ENCODE data around the gene HTRA3. TPM values are rescaled to one million over a fixed set of nuclear protein-coding genes. Genes with fewer than 3 reads are reported as not detected.
A peak's percentile ranks its signal among the peaks of the same experiment; 100 is the strongest.

HTRA3 gene
- total and polyA plus RNA-seq, 3 donors from 2014 or later, result 6.1 to 17.3 (median 12.2) TPM

- H3K4me3 ChIP-seq, result no peak overlapping the region
- intact Hi-C loops (cut with DNase I; ENCODE audit: low total_unique reads), result no loop called here
- H3K9me3 ChIP-seq, result no peaks in the 10 kb centered on the region
- H3K36me3 ChIP-seq (ENCODE audit: low read depth, missing control alignments), result no peaks in the 10 kb centered on the region
- WGBS, 2 donors, result 36 to 87% methylated on average over 2 to 14 of the region's 14 CpGs
- DNase-seq, result no peak
- H3K27ac ChIP-seq, result no peak overlapping the region
- H3K27me3 ChIP-seq, result no peaks in the 10 kb centered on the region
- peaks cover 7% of the 10 kb centered on the region for H3K4me1 ChIP-seq
- TF ChIP-seq CTCF (IDR thresholded peaks at IDR 0.05) (no peak), POLR2A (IDR thresholded peaks at IDR 0.05) (no peak)
Measured at GRCh38 chr4:8238036-8238511, 31.5 kb upstream of the HTRA3 start.

- no peaks in the 10 kb centered on the region for H3K36me3 ChIP-seq (ENCODE audit: low read depth, missing control alignments)
- no peak for DNase-seq
- H3K27ac ChIP-seq, result no peak overlapping the region
- H3K4me3 ChIP-seq, result no peak overlapping the region
- 73 to 87% methylated on average over 3 to 17 of the region's 17 CpGs for WGBS, 2 donors
- TF ChIP-seq POLR2A (IDR thresholded peaks at IDR 0.05) (no peak), CTCF (IDR thresholded peaks at IDR 0.05) (peak in 2 of 3 experiments; percentile 18 to 19)
- peaks cover 7% of the 10 kb centered on the region for H3K4me1 ChIP-seq
- no peaks in the 10 kb centered on the region for H3K9me3 ChIP-seq
- H3K27me3 ChIP-seq, result no peaks in the 10 kb centered on the region
- intact Hi-C loops (cut with DNase I; ENCODE audit: low total_unique reads), result no loop called here
Measured at GRCh38 chr4:8238515-8239053, 31.0 kb upstream of the HTRA3 start.

- DNase-seq, result no peak
- H3K4me3 ChIP-seq, result no peak overlapping the region
- no peak overlapping the region for H3K27ac ChIP-seq
- intact Hi-C loops (cut with DNase I; ENCODE audit: low total_unique reads), result no loop called here
- H3K9me3 ChIP-seq, result no peaks in the 10 kb centered on the region
- no peaks in the 10 kb centered on the region for H3K27me3 ChIP-seq
- TF ChIP-seq POLR2A (IDR thresholded peaks at IDR 0.05), result no peak
- TF ChIP-seq CTCF (IDR thresholded peaks at IDR 0.05), result no peak
- peaks cover 7% of the 10 kb centered on the region for H3K4me1 ChIP-seq
- WGBS, 2 donors, result 89 to 97% methylated on average over 9 to 13 of the region's 13 CpGs
- H3K36me3 ChIP-seq (ENCODE audit: low read depth, missing control alignments), result no peaks in the 10 kb centered on the region
Measured at GRCh38 chr4:8239226-8239625, 30.3 kb upstream of the HTRA3 start.

- no peak overlapping the region for H3K27ac ChIP-seq
- no peak for DNase-seq
- intact Hi-C loops (cut with DNase I; ENCODE audit: low total_unique reads), result loop anchor here (5.0 kb wide), 1 partner anchor 168 kb away; no protein-coding TSS in a partner anchor
- H3K4me1 ChIP-seq, result peaks cover 7% of the 10 kb centered on the region
- WGBS, 2 donors, result 95% methylated on average over 9 of the region's 9 CpGs; no CpG with 5 or more reads in 1 of the 2 donors
- no peaks in the 10 kb centered on the region for H3K36me3 ChIP-seq (ENCODE audit: low read depth, missing control alignments)
- TF ChIP-seq POLR2A (IDR thresholded peaks at IDR 0.05) (no peak), CTCF (IDR thresholded peaks at IDR 0.05) (no peak)
- H3K4me3 ChIP-seq, result no peak overlapping the region
- H3K27me3 ChIP-seq, result no peaks in the 10 kb centered on the region
- H3K9me3 ChIP-seq, result no peaks in the 10 kb centered on the region
Measured at GRCh38 chr4:8239661-8240060, 29.9 kb upstream of the HTRA3 start.
